GM19397 (cell line): ENCODE results near the gene KLHL3.
A peak's percentile ranks its signal among the peaks of the same experiment; 100 is the strongest.
"Not testable (repeated sequence)": the region's sequence is repeated elsewhere in the genome, so short reads cannot be mapped to it uniquely, and the experiment has no call there.

Source experiments
- ATAC-seq: cut with Tn5 transposase; IDR thresholded peaks from one replicate; pipeline ENCODE4 v1.9.1; 2021; ENCODE audit warnings: mild to moderate bottlenecking, moderate library complexity; ENCODE audit not compliant: unreplicated experiment

The KLHL3 gene, protein sequence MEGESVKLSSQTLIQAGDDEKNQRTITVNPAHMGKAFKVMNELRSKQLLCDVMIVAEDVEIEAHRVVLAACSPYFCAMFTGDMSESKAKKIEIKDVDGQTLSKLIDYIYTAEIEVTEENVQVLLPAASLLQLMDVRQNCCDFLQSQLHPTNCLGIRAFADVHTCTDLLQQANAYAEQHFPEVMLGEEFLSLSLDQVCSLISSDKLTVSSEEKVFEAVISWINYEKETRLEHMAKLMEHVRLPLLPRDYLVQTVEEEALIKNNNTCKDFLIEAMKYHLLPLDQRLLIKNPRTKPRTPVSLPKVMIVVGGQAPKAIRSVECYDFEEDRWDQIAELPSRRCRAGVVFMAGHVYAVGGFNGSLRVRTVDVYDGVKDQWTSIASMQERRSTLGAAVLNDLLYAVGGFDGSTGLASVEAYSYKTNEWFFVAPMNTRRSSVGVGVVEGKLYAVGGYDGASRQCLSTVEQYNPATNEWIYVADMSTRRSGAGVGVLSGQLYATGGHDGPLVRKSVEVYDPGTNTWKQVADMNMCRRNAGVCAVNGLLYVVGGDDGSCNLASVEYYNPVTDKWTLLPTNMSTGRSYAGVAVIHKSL

GRCh38 chr5:137735555-137736284 lies at the start of gene KLHL3:
KLHL3 (minus strand) TSS chr5:137736089; CDS start chr5:137735646, 443 bp downstream.
- peak; percentile 44 for ATAC-seq

- no peak for ATAC-seq
These were observed 47.2 kb upstream of the KLHL3 start for GRCh38 chr5:137782984-137783536.

- ATAC-seq = no peak
These were observed 46.2 kb upstream of the KLHL3 start for GRCh38 chr5:137782055-137782454.

DNA sequence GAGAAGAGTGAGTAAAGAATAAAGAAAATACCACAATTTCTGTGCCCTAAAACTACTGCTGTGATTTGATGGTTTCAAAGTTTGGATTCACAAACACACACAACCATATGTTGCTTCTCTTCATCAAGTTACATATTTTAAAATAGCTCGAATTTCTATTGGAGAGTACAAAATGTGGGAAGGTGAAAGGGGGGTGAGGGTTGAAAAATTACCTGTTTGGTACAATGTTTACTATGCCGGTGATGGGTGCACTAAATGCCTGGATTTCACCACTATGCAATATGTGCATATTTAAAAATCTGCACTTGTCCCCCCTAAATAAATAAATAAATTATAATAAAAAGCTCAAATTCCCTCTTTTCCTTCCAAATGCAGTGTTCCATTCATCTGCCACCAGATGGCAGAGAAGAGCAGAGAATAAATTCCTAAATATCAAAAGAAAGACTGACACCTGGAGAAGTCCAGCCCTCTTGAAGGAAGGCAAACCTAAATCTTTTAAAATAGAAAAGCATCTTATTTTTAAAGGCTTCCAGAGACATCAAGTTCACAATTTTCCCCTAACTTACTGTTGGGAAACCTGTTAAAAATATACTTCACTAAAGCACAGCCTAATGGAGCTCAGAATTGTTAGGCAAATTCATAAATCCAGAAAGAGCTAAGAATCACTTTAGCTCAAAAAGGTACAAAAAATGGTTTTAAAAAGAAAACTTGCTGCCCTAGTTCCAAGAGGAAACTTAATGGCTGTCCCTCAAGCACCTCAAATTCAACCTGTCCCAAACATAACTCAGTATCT lies 43.1 kb upstream of the KLHL3 start:
- no peak for ATAC-seq

- ATAC-seq = not testable (repeated sequence)
These were observed 32.0 kb upstream of the KLHL3 start for GRCh38 chr5:137767937-137768336.

DNA sequence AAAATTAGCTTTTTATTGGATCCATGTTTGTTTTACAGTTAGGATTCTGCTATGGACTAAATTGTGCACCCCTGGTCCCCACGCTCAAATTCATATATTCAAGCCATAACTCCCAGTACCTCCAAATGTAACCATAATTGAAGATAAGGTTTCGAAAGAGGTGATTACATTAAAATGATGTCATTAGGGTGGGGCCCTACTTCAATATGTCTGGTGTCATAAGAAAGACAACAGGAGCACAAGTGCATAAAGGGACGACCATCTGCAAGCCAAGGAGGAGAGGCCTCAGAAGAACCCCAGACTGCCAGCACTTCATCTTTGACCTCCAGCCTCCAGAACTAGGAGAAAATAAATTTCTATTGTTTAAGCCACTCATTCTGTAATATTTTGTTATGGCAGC lies 25.7 kb upstream of the KLHL3 start:
- ATAC-seq = no peak

- no peak for ATAC-seq
These were observed 25.0 kb upstream of the KLHL3 start for GRCh38 chr5:137760719-137761516.

DNA sequence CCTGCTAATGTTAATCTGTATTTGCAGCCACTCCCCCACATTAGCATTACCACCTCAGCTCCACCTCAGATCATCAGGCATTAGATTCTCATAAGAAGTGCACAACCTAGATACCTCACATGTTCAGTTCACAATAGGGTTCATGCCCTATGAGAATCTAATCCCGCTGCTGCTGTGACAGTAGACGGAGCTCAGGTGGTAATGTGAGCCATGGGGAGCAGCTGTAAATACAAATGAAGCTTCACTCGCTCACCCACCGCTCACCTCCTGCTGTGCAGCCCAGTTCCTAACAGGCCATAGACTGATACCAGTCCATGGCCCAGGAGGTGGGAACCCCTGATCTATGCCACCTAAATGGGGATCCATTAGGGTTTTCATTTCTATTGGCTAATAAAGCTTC lies 24.4 kb upstream of the KLHL3 start:
- no peak for ATAC-seq

- ATAC-seq = no peak
These were observed 22.9 kb upstream of the KLHL3 start for GRCh38 chr5:137758715-137759306.

- no peak for ATAC-seq
These were observed 22.2 kb upstream of the KLHL3 start for GRCh38 chr5:137758121-137758520.

GRCh38 chr5:137757634-137758033 lies 21.7 kb upstream of the KLHL3 start:
- ATAC-seq = no peak

- ATAC-seq = peak; percentile 14
These were observed 19.3 kb upstream of the KLHL3 start for GRCh38 chr5:137754961-137755762.

DNA sequence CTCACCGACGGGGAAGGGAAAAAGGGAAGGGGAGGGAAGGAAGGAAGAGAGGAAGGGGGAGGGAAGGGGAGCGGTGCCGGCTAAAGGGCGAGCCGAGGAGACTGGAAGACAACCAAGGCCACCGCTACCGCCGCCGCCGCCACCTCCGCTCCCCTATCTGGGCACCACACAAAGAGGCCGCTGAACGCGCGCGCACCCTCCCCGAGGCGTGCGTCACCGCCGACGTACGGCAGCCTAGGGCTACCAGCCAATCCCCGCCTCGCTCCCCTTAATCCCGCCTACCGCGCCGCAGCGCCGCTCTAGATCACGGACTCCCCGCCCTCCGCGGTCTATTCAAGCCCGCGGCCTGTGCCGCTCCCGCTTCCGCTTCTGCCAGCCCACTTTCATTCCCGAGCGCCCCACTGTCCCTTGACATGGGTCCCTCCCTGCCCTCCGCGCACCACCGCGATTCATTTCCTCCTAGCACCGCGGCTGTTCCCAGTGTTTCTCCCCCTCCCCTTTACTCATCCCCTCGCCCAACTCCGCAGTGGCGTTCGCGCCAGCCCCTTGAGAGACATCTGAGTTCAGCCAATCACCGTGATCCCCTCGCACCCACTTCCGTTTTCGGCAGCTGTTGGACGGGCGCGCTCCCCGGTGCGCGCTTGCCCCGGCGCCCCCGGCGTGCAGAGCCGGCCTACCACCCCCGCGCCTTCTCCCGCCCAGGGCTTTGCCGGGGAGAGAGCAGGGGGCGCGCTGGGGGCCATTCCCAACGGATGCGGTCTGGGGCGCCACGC lies 18.5 kb upstream of the KLHL3 start, which contains the start of gene HNRNPA0:
TSS of gene HNRNPA0 (minus strand) at position 176 of the 773 bp plus-strand sequence. CDS start 297 bp downstream, outside the sequence.
- peak; percentile 80 for ATAC-seq

DNA sequence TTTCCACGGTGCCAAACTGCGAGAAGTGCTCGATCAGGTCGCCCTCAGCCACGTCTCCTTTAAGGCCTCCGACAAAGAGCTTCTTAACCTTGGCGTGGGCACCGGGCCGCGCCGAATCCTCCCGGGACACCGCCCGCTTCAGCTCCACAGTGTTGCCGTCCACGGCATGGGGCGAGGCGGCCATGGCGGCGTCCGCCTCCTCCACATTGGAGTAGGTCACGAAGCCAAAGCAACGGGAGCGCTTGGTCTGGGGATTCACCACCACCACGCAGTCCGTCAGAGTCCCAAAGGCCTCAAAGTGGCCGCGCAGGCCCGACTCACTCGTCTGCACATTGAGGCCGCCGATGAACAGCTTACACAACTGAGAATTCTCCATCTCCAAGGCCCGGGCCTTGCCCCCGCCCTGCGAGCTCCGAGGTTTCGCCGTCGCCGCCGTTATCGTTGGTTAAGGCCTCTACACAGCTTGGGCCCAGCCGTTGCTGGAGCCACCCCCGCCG lies 17.9 kb upstream of the KLHL3 start:
- ATAC-seq = peak; percentile 16

DNA sequence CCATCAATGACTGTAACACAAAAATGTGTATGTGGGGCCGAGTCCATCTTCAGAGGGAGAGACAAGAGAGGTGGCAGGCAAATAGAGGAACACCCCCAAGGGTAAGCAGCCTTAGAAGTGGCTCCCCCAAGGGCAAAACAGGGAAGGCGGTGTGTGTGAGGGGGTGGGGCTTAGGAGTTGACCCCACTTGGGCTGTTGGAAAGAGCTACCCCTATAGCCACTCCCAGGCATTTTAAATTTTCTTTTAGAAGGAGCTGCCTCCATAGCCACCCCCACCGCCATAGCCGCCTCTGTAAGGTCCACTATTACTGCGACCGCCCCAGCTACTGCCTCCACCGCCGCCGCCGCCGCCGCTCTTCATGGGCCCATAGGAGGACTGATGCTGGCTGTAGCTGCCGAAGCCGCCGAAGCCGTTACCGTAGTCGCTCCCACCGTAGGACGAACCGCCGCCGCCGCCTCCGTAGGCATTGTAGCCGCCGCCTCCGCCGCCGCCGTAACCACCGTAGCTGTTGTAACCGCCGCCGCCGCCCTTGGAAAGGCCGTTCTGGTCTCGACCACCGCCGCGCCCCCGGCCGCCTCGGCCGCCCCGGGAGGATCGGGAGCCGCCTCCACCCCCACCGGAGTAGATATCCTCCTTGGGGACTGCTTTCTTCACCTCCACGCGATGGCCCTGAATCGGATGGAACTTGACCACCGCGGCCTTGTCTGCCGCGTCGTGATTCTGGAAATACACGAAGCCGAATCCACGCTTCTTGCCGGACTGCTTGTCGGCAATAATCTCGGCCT lies 17.2 kb upstream of the KLHL3 start:
- no peak for ATAC-seq

DNA sequence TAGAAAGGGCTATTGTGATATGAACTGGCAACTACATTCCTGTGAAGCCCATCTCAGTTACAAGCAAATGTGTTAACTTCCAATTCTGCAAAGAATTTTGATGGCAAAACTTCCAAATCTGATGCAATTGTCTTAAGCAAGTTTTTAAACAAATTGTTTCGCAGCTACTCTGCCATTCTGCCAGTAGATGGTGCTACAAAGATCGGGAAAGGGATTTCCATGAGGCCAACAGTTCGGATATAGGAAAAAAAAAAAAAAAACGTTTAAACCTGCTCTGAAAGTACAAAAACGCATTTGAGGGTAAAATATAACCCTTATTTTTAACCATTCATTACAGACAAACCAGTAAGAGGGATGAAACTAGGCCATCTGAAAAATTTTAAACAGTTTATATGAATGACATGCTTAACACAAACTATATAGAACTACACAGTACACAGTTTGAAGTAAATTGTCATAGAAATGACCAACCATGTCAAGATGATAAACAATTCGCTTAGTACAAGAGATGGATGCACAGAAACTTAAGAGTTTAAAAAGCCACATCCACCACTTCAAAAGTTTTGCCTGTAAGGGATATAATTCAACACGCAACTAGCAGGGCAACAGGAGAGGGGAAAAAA lies 16.1 kb upstream of the KLHL3 start:
- ATAC-seq = no peak
